ENCODE measurements around the gene ZACN. TPM values are rescaled to one million over a fixed set of nuclear protein-coding genes. Genes with fewer than 3 reads are reported as not detected.

ZACN gene
- total RNA-seq, 2 experiments from 2014 or later = 2.3 to 3.0 TPM

DNA sequence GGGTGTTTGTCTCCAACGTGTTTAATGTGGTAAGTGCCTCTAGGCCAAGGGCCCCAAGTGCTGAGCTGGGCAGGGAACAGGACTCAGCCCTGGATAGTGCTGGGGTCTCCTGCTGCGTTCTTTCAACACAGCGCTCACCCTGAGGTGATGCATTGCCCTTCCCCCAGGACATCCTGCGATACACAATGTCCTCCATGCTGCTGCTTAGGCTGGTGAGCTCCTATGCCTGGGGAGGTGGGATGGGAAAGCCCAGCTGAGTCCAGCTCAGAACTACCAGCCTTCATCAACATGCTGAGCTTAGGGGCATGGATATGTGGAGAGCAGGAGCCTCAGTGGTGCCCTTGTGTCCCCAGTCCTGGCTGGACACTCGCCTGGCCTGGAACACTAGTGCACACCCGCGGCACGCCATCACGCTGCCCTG lies 563 bp downstream of the ZACN start:
- CTCF ChIA-PET = interaction anchor here (0.8 to 2.0 kb wide), 3 partner anchors 14 to 194 kb away, joined by 3 to 12 read pairs (median 4); no protein-coding TSS in a partner anchor
- Mint-ChIP-seq H3K4me1 (ENCODE audit: low read depth) (peaks cover 41% of the 10 kb centered on the region), H3K27me3 (peaks cover 41% of the 10 kb centered on the region), H3K9me3 (no peaks in the 10 kb centered on the region), H3K4me3 (no peak overlapping the region), H3K27ac (no peak overlapping the region), H3K36me3 (ENCODE audit: low read depth) (peaks cover 4% of the 10 kb centered on the region)
- DNase-seq (no peak), ATAC-seq (no peak)
- POLR2A ChIA-PET = interaction anchor here (0.5 to 2.9 kb wide), 10 partner anchors 8 to 294 kb away, joined by 3 to 10 read pairs (median 4); partner anchors contain the start of genes EXOC7, PRPSAP1 and SRP68
- intact Hi-C loops (cut with micrococcal nuclease) = no loop called here
- no peak for TF ChIP-seq CTCF (IDR thresholded peaks at IDR 0.05)

GRCh38 chr17:76079956-76080767 lies 1.2 kb downstream of the ZACN start:
- no peak for TF ChIP-seq CTCF (IDR thresholded peaks at IDR 0.05)
- Mint-ChIP-seq H3K27me3 (peaks cover 37% of the 10 kb centered on the region), H3K4me3 (no peak overlapping the region), H3K27ac (no peak overlapping the region), H3K36me3 (ENCODE audit: low read depth) (peaks cover 6% of the 10 kb centered on the region), H3K4me1 (ENCODE audit: low read depth) (peaks cover 37% of the 10 kb centered on the region), H3K9me3 (no peaks in the 10 kb centered on the region)
- DNase-seq = peak; percentile 27
- intact Hi-C loops (cut with micrococcal nuclease) = no loop called here
- peak; percentile 17 for ATAC-seq
- ChIA-PET POLR2A (interaction anchor here (0.5 to 2.9 kb wide), 15 partner anchors 8 to 293 kb away, joined by 3 to 10 read pairs (median 4); partner anchors contain the start of genes EXOC7, PRPSAP1, SRP68 and TRIM65), CTCF (interaction anchor here (0.8 to 2.0 kb wide), 6 partner anchors 15 to 200 kb away, joined by 3 to 12 read pairs (median 4); no protein-coding TSS in a partner anchor)

- ATAC-seq = no peak
- Mint-ChIP-seq H3K9me3 (no peaks in the 10 kb centered on the region), H3K27ac (no peak overlapping the region), H3K27me3 (peaks cover 30% of the 10 kb centered on the region), H3K4me1 (ENCODE audit: low read depth) (peaks cover 31% of the 10 kb centered on the region), H3K36me3 (ENCODE audit: low read depth) (peaks cover 6% of the 10 kb centered on the region), H3K4me3 (no peak overlapping the region)
- no peak for DNase-seq
- CTCF ChIA-PET = interaction anchor here (0.9 to 2.0 kb wide), 6 partner anchors 15 to 218 kb away, joined by 3 to 12 read pairs (median 4); no protein-coding TSS in a partner anchor
- intact Hi-C loops (cut with micrococcal nuclease) = no loop called here
- TF ChIP-seq CTCF (IDR thresholded peaks at IDR 0.05) = no peak
- POLR2A ChIA-PET = interaction anchor here (1.1 to 1.6 kb wide), 5 partner anchors 9 to 191 kb away, joined by 3 to 9 read pairs (median 5); partner anchors contain the start of genes EXOC7 and SRP68
Observed at GRCh38 chr17:76080768-76081287, 1.8 kb downstream of the ZACN start.

GRCh38 chr17:76081295-76082210 lies 2.6 kb downstream of the ZACN start:
- intact Hi-C loops (cut with micrococcal nuclease) = no loop called here
- Mint-ChIP-seq H3K27me3 (peaks cover 24% of the 10 kb centered on the region), H3K36me3 (ENCODE audit: low read depth) (peaks cover 6% of the 10 kb centered on the region), H3K27ac (no peak overlapping the region), H3K4me3 (no peak overlapping the region), H3K4me1 (ENCODE audit: low read depth) (peaks cover 25% of the 10 kb centered on the region), H3K9me3 (no peaks in the 10 kb centered on the region)
- TF ChIP-seq CTCF (IDR thresholded peaks at IDR 0.05) = no peak
- no peak for ATAC-seq
- CTCF ChIA-PET = interaction anchor here (1.0 to 1.3 kb wide), 3 partner anchors 14 to 217 kb away, joined by 3 to 5 read pairs (median 3); no protein-coding TSS in a partner anchor
- POLR2A ChIA-PET = interaction anchor here (1.1 to 1.6 kb wide), 3 partner anchors 8 to 28 kb away, joined by 3 to 9 read pairs (median 3); partner anchors contain the start of gene EXOC7
- no peak for DNase-seq
